HG02870 (cell line): Measurements from ENCODE around the gene FBXL4.
A peak's percentile ranks its signal among the peaks of the same experiment; 100 is the strongest.

Experiments
- ATAC-seq: cut with Tn5 transposase; IDR thresholded peaks from one replicate; pipeline ENCODE4 v1.9.1; 2021; ENCODE audit warnings: mild to moderate bottlenecking, moderate library complexity; ENCODE audit not compliant: unreplicated experiment

The FBXL4 gene

GRCh38 chr6:98840385-98840784, 107.4 kb downstream of the FBXL4 start:
- ATAC-seq = no peak

- no peak for ATAC-seq
Observed at GRCh38 chr6:98839781-98840361, 107.9 kb downstream of the FBXL4 start.

DNA sequence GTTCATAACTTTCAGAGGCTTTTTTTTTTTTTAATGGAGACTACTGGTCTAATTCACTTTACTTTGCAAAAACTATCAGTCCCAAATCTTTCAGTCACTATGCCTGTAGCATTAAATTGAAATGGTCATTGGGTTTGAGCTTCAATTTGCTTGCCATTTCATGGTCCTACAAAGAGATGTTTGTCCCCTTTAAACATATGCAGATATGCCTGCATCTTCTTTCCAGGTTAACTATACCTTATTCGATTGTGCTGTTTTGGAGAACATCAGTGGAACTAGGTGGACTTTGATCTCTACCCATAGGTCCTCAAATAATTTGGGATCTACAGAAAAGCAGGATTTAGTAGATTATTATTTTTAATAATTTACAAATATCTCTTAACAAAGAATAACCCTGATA, 108.8 kb downstream of the FBXL4 start:
- no peak for ATAC-seq

DNA sequence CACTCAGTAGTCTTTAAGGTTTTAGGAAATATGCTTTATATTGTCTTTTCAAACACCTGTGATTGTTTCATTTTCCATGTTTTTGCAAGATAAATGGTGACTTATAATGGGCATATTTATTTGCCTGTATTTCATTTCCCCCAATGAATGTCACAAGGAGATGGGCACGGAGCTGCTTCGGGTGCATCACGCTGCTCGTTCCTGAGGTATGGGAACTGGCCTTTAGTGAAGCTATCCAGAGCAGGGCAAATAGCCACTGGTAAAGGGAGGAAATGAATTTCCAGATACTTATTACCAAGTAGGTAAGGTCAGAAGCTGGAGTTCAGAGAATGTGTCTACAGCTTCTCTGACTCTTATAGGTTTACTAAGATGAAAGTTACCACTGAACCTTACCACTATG, 109.7 kb downstream of the FBXL4 start:
- ATAC-seq = no peak

DNA sequence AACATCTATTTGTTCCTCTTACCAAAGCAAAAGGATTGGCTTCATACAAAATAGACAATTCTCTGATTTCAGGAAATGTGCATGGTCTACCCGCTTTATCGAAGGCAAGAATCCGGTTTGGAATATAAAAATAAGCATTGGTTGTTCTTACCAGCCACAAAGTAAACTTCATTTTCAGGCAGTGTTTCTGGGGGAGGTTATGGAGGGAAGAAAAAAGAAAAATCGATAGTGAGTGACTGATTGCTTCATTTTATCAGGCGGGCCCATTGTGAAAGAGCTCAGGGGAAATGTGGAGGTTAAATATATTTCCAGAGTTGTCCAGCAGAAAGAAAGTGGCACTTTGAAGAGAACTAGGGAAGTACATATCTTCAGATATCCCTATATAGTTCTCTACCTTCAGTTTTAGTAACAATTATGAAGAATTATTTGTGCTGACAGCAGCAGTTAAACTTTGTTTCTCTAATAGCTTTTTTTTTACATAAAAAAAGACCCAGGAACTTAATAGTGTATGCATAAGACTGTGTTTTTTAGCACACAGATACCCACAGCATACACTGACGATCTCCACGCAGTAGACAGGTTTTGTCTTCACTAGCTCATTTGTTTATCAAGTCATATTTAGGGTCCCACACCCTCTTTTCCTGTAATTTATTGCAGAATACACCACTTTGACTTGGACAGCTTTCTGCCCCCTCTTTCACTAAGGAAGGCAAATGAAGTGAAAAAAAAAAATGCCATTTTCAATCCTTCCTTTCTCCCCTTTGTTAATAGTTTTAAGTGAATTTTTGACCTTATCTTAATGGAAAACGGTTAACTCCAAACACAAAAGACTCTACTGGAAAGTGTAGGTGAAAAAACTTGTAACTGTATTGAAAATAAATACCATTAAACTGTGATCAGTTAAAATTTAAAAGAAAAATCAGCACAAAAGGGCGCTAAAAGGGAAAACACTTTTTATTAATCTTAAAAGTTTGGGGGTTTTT, 110.5 kb downstream of the FBXL4 start:
- no peak for ATAC-seq

- ATAC-seq = no peak
Observed at GRCh38 chr6:98836025-98836961, 111.5 kb downstream of the FBXL4 start.

DNA sequence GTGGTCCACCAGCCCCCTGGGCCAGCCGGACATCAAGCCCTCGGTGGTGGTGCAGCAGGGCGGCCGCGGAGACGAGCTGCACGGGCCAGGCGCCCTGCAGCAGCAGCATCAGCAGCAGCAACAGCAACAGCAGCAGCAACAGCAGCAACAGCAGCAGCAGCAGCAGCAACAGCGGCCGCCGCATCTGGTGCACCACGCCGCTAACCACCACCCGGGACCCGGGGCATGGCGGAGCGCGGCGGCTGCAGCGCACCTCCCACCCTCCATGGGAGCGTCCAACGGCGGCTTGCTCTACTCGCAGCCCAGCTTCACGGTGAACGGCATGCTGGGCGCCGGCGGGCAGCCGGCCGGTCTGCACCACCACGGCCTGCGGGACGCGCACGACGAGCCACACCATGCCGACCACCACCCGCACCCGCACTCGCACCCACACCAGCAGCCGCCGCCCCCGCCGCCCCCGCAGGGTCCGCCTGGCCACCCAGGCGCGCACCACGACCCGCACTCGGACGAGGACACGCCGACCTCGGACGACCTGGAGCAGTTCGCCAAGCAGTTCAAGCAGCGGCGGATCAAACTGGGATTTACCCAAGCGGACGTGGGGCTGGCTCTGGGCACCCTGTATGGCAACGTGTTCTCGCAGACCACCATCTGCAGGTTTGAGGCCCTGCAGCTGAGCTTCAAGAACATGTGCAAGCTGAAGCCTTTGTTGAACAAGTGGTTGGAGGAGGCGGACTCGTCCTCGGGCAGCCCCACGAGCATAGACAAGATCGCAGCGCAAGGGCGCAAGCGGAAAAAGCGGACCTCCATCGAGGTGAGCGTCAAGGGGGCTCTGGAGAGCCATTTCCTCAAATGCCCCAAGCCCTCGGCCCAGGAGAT, 112.4 kb downstream of the FBXL4 start:
- ATAC-seq = no peak

DNA sequence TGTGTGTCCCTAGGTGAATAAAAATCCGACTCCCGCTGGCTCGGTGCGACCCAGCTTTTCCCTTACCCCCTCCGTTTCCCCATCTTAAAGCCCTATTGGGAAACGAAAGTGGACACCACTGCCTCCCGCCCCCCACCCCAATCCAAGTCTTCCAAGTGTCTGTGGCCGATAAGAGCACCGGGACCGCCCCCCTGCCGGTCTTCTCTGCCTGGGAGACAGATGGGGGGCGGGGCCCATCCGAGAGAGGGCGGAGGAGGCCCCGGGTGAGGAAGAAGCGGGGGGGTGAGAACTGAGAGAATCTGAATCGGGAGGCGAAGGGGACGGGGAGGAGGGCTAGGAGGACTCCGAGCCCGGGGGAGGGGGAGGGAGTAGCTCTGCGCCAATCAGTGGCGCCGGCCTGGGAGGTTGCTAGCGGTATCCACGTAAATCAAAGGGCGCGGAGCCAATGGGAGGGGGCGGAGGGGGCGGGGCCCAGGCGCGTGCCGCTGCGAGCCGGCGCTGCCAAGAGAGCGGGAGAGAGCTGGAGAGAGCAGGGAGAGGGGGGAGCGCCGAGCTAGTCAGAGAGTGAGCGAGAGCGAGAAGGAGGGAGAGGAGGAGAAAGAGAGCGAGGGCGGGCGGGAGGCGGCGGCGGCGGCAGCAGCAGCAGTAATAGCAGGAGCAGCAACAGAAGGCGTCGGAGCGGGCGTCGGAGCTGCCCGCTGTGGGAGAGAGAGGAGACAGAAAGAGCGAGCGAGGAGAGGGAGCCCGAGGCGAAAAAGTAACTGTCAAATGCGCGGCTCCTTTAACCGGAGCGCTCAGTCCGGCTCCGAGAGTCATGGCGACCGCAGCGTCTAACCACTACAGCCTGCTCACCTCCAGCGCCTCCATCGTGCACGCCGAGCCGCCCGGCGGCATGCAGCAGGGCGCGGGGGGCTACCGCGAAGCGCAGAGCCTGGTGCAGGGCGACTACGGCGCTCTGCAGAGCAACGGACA, 113.4 kb downstream of the FBXL4 start, which contains the start of gene POU3F2:
Gene POU3F2, plus strand, starts transcription at position 515 of the 972 bp plus-strand sequence. Its CDS starts 300 bp downstream, at position 815.
- ATAC-seq = peak; percentile 73

GRCh38 chr6:98833307-98834059, 114.3 kb downstream of the FBXL4 start:
- ATAC-seq = no peak

DNA sequence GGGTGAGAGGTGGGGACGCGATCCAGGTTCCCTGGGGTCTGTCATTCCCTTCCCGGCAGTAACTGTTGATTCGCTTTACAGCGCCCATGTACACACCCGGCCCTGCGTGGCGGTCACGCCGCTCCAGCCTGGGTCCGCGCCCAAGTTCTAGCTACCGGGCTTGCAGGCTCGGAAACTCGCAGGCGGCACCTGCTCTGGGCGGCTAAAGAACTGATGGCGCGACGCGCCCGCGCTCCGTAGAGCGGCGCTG, 114.8 kb downstream of the FBXL4 start:
- ATAC-seq = no peak

DNA sequence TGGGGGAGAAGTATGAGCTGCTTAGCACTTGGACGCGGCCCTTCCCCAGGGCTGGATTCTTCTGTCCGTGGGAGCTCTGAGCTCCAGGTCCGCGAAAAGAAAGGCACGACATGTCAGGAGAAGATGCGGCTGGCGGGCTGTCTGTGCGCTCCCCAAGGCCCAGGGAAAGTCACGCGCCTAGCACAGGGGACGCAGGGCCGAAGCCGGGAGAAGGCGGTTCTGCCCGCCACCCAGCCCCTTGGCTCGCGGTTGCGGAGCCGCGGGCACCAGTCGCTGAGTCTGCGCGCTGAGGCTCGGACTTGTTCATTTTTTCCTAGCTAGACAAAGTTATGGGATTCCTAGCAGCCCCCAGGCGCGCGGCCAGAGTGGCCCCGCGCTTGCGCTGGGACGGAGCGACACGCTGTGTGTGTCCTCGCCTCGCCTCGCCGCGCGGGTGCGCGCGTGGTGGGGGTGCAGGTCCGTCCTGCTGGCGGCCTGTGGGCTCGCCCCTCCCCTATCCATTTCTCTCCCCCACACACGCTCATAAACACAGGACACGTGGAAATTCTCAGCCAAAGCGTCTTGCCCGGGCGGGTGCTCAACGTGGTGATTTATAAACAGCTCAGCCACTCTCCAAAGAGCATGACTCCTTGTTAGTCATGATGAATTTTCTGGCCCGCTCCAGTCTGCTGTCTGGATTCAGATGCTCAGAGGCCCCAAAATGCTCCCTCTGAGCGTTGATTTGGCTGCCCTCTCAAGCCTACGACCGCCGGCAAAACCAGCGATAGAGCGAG, 115.3 kb downstream of the FBXL4 start:
- no peak for ATAC-seq

GRCh38 chr6:98831959-98832283, 115.8 kb downstream of the FBXL4 start:
- ATAC-seq = no peak

DNA sequence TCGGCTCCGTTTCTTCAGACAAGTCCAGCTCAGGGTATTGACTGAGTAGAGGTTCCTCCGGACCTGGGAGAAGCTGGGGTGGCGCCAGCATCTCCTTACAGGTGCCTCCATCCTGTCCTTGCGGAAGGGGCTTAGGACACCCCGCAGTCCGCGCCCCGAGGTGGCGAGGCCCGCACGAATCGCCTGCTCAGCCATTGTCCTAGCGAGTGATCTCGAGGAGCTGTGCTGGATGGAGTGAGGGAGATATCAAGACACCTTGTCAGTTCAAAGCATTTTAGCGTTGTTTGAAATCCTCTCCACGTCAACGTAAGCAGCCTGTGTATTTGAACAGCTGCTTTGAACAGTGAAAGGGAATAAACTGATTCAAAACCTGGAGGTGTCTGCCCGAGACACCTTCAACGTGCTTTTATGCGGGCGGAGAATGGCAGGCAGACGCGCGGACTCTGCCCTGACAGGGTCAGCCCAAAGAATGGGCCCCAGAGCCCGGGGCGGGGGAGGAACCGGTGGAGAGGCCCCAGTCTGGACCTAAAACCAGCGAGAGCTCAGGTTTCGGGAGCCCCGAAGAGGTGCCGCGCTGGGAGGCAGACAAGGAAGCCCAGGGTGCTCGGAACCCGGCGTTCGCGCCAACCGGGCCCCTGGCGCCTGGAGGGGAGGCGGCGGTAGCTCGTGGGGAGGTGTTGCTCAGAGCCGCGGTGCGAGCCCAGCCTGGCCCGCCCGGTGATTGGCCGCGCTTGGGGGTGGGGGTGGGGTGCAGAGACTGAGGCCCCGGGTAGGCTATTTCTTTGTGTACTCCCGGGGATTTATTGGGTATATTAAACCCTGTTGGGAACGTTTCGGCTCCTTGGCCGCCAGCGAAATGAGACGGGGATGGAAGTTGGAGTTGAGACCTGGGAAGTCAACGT, 116.4 kb downstream of the FBXL4 start:
- no peak for ATAC-seq

- ATAC-seq = no peak
Observed at GRCh38 chr6:98830146-98830545, 117.6 kb downstream of the FBXL4 start.

GRCh38 chr6:98828941-98829411, 118.8 kb downstream of the FBXL4 start:
- no peak for ATAC-seq

DNA sequence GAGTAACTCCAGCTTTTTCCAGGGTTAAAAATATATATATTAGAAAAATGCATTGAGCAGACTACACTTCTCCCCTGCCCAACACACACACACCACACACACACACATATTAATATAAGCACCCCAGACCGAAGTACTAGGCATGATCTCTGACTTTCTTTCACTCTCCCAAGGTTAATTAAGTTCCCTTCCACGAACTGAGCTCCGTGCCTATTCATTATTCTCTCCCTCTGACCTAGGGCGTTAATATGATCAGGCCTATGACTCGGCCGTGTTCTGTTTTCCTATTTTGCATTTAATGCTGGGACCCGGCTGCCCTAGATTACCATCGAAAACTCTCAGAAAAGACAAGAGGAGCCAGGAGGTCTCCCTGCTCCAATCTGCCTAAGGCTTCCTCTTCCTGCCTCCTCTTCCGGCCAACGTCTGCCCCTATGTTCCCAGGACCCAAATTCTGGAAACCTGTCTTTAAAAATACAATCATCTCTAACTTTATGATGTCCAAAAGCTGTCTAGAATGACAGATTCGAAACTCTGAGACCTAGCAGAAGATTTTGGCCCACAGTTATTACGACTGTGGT, 119.4 kb downstream of the FBXL4 start:
- ATAC-seq = no peak
